A172 (cell line): Measurements from ENCODE around the gene CORIN. TPM values are rescaled to one million over a fixed set of nuclear protein-coding genes. Genes with fewer than 3 reads are reported as not detected.
"Not testable (repeated sequence)": the region's sequence is repeated elsewhere in the genome, so short reads cannot be mapped to it uniquely, and the experiment has no call there.

Experiments used
- DNase-seq: peaks from one replicate; pipeline ENCODE4 v3.0.0-alpha.2; 2015; ENCODE audit warnings: low spot score
- total RNA-seq: library from RNA; depleted of rRNA; stranded (reverse); fragments of >200 nt; shearing (Covaris generic); gene quantifications from 2 replicates; pipeline ENCODE4 v1.2.3, GENCODE V29; 2014; rRNA removed

Gene CORIN
- total RNA-seq, 1 experiment from 2014 or later, result not detected

DNA sequence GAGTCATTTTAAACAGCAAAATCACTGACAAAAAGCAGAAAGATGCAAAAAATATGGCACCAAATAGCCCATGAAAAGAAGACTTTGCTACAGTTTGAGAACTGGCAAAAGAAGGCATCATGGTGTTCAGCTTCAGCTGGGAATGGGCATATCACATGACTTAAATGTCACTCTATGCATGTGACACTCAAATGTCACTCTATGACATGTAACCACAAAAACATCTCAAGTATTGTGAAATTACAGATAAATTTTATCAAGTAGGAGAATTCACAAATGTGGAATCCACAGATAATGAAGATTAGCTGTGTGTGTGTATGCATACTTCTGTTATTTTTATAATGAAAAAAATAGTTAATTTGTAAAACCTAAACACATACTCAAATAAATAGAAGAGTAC lies 270.9 kb downstream of the CORIN start:
- no peak for DNase-seq

GRCh38 chr4:47566566-47566965 lies 271.3 kb downstream of the CORIN start:
- DNase-seq, result no peak

GRCh38 chr4:47562297-47562696 lies 275.6 kb downstream of the CORIN start:
- DNase-seq, result no peak

- DNase-seq, result no peak
These were observed 276.5 kb downstream of the CORIN start for GRCh38 chr4:47561331-47561730.

DNA sequence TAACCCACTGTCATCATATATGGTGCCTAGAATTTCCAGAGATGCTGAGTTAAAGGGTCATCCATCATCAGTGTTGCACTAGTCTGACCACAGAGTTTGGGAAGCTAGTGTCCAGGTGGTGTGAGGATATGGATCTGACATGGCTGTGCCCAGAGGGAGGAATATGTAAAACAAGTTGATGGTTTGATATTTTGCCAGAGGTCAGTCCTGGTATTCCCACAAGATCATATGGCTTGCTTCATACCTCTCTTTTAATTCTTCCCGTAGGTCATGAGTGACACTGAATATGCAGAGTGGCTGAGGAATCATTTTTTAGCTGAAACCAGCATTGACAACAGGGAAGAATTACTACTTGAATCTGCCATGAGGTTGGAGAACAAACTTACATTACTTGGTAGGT lies 277.2 kb downstream of the CORIN start:
- no peak for DNase-seq

- no peak for DNase-seq
These were observed 280.6 kb downstream of the CORIN start for GRCh38 chr4:47557255-47557654.

DNA sequence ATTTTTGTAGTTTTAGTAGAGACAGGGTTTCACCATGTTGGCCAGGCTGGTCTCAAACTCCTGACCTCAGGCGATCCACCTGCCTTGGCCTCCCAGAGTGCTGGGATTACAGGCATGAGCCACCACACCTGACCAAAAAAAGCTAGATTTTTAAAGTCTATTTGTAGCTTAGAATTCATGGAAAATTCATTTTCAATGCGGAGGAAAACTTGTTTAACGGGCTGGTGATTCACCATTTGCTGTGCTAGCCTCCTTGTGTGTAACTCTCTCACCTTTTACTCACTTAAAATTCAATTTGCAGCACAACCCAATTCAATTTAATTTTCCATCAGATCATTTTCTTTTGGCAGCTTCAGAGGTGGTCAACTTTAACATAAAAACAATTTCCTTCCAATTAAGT lies 281.9 kb downstream of the CORIN start:
- not testable (repeated sequence) for DNase-seq

DNA sequence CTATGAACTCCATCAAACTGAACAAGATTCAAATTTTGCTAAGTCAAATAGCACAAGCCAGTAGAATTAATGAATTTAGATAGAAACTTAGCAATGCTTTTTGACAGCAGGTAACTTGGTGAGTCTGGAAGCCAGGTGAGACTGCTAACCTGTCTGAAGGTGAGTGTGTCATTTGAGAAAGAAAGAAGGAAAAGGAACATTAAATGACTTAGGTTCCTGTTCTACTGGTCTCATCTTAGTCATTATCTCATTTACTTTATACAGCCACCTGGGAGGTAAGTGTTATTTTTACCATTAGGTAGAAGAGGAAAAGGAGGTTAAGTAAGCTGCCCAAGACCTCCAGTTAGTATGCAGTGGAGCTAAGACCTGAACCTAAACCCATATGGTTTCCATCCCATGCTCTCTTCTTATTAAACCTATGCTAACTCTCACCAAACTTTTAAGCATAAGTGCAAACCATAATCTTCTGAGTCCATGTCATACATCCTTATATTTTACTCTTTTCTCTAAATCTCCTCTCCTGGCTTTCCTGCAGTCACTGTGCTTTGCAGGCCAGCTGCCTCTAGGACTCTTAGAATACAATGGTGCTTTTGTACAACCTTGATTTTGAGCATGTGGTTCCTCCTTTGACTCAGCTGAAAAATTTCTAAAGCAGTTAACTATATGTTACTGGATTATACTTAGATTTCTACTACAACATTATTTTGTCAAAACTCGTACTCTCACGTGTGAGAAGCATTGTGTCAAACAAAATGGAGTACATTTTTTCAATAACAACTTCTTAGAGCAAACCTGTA lies 284.3 kb downstream of the CORIN start:
- DNase-seq, result no peak

DNA sequence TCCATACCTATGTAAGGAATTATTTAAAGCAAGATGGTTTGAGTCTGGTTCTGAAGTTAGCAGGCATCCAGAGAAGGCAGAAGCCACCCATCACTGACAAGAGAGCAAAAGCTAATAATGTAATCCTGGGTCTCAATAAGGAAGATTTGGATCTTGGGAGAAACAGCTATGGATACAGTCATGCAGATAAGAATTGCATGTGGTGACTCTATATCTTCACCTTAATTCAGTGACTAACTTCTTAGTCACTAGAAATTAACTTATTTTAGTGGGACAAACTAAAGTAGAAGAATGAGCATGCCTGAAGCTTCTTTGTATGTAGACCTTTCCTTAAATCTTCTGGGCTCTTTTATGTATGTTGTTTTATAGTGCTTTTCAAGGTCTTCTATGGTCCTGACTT lies 286.2 kb downstream of the CORIN start:
- peak; percentile 48 for DNase-seq

DNA sequence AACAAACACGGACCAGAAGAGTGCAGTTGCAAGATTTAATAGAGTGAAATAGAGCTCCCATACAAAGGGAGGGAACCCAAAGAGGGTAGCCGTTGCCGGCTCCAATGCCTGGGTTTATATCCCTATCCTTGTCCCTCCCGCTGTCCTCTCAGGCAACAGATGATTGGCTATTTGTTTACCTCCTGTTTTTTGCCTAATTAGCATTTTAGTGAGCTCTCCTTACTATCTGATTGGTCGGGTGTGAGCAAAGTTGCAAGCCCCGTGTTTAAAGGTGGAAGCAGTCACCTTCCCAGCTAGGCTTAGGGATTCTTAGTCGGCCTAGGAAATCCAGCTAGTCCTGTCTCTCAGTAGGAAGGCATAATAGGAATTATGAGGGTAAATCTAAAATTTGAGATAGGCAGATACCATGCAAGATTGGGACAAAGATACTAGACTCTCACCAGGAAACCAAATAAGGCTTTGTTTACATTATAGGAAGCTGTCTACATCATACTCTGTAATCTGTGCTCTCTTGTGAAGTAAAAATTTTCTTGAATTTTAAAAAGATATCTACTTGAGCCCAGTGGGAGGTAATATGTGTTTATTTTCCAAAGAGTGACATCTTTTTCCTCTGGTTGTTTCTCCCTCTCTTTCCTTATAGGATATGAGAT lies 286.8 kb downstream of the CORIN start:
- DNase-seq, result no peak

DNA sequence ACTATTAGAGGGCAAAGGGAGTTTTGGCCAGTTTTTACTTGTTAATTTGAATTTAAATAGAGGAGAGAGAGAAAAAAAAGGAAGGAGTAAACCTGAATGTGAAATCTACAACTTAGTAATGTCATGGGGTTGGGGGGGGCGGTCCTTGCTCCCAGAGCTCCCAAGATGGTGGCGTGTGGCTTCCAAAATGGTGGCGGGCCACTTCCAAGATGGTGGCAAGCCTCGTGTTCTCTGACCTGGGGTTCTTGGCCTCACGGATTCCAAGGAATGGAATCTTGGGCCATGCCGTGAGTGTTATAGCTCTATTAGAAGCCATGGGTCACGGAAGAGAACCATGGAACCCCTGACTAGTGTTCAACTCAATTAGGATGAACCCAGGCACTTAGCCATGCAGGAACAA lies 287.5 kb downstream of the CORIN start:
- DNase-seq, result not testable (repeated sequence)

Other genes starting within 250 kb of the CORIN start
- gene NFXL1, start 76.5 kb upstream of the CORIN start, total RNA-seq, result 5.9 and 8.7 TPM in 2 replicates
- not detected in 2 replicates for gene CNGA1, start 178.6 kb upstream of the CORIN start, total RNA-seq
- 0.29 and 0.88 TPM in 2 replicates for gene NIPAL1, start 178.7 kb upstream of the CORIN start, total RNA-seq